ENCODE results near the gene CYP26B1.

CYP26B1 gene

DNA sequence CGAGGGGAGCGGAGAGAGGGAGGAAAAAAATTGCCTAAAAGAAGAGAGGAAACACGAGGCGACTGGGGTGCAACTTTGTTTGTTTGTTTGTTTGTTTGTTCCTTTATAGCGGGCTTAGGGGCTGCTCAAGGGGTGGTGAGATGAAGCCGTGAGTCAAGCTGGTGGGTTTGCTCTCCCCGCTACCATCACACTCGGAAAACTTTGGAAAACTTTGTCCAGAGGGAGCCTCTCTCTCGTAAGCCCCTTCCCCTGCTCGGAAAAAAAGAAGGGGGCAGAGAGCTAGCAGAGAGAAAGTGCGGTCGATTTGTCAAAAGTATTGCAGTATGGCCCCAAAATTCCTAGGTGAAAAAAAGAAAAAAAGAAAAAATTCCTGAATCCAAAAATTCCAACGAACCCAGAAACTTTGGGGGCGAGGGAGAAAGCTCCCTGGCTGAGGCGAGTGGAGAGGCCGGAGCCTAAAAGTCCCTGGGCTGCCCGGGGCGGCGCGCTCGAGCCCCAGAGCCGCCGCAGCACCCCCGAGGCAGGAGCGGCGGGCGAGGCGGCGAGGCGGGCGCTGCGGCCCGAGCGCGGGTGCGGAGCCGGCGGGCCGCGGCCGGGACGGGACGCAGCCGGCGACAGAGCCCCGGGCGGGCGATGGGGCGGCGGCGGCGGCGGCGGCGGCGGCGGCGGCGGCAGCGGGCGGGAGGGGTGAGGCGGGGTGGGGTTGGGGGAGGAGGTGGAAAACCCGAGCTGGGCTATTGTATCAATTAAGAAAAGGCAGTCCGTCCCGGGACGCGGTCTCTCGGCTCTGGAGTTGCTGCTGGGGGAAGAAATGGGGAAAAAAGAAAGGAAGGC lies 558 bp upstream of the CYP26B1 start:
- TF ChIP-seq, protein P1, sequence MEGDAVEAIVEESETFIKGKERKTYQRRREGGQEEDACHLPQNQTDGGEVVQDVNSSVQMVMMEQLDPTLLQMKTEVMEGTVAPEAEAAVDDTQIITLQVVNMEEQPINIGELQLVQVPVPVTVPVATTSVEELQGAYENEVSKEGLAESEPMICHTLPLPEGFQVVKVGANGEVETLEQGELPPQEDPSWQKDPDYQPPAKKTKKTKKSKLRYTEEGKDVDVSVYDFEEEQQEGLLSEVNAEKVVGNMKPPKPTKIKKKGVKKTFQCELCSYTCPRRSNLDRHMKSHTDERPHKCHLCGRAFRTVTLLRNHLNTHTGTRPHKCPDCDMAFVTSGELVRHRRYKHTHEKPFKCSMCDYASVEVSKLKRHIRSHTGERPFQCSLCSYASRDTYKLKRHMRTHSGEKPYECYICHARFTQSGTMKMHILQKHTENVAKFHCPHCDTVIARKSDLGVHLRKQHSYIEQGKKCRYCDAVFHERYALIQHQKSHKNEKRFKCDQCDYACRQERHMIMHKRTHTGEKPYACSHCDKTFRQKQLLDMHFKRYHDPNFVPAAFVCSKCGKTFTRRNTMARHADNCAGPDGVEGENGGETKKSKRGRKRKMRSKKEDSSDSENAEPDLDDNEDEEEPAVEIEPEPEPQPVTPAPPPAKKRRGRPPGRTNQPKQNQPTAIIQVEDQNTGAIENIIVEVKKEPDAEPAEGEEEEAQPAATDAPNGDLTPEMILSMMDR (IDR thresholded peaks at IDR 0.05; ENCODE audit: borderline replicate concordance, control extremely low read depth, extremely low read depth, insufficient read depth, missing control alignments), result no peak
- peak; percentile 47 for DNase-seq (ENCODE audit: low spot score)
- in situ Hi-C loops (cut with MboI; ENCODE audit: low sequenced_read_pairs, unreplicated experiment), result loop anchor here (25.0 kb wide), 1 partner anchor 611 kb away; no protein-coding TSS in a partner anchor

DNA sequence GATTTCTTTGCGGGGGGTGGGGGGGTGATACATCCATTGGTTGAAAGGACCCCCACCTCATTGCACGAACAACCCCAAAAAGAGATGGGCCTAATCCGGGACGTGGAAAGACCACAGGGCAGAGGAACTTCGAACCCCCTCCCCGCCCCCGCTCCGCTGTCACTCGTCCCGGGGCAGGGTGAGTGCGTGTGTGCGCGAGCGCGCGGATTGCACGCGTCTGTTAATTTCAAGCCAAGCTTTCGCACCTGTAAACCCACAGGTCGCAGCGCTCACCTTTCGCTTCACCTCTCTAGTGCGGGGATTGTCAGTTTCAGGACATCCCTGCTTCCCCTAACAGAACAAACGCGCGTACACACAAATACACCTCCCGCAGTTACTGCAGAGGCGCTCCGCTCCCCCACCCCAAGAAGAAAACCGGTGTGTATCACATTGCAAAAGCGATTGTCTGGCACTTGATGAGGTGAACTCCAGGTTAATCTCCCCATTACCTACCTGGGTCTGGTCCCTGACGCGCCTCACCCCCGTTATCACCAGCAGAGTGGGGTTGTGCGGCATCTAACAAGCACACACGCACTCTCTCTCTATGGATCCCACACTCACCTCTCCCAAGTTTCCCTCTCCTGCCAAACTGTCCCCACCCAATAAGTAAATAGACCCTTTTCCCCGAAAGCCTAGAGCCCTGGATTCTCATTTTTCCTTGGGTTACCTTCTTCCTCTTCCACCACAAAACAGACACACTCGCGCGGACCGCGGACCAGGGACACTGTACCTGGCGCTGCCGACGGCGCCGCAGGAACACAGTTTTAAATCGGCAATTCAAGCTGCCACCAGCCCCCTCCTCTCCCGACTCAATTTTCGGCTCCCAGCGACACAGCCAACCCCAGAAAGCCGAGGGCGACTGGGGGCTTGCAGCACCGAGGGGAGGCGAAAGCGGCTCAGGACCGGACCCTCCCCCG lies 1.0 kb downstream of the CYP26B1 start:
- TF ChIP-seq, protein P1 (IDR thresholded peaks at IDR 0.05; ENCODE audit: borderline replicate concordance, control extremely low read depth, extremely low read depth, insufficient read depth, missing control alignments), result no peak
- in situ Hi-C loops (cut with MboI; ENCODE audit: low sequenced_read_pairs, unreplicated experiment), result loop anchor here (25.0 kb wide), 1 partner anchor 609 kb away; no protein-coding TSS in a partner anchor
- peak; percentile 43 for DNase-seq (ENCODE audit: low spot score)

DNA sequence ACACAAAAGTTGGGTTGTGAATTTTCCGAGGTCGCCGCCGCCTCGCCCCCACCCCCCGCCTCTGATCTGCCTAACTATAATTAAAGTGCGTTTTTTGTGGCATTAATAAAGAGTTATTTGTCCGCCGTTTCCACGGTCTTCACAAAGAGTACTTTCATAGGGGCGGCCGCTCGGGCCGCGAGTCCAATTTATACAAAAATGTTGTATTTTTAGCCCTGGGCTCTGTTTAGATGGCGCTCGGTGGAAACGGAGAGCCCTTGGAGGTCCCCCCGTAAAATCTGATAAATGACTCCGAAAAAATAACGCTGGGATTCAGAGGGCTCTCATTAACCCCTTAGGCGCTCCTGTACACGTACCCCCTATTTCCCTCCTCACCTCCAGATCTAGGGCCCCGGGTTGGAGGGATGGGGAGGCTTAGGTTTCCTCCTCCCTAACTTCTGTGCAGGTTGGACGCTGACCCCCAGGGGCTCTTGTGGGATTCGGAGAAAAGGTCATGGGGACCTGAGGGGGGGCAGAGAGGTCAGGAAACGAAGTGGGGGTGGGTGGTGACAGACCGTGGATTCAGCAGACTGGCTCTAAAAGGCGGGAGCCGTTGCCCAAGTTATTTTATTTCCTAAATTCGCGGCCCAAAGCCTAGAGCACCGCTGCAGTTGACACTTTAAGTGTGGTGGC lies 1.9 kb downstream of the CYP26B1 start:
- TF ChIP-seq, protein P1 (IDR thresholded peaks at IDR 0.05; ENCODE audit: borderline replicate concordance, control extremely low read depth, extremely low read depth, insufficient read depth, missing control alignments), result no peak
- DNase-seq (ENCODE audit: low spot score), result no peak
- in situ Hi-C loops (cut with MboI; ENCODE audit: low sequenced_read_pairs, unreplicated experiment), result loop anchor here (25.0 kb wide), 1 partner anchor 608 kb away; no protein-coding TSS in a partner anchor

DNA sequence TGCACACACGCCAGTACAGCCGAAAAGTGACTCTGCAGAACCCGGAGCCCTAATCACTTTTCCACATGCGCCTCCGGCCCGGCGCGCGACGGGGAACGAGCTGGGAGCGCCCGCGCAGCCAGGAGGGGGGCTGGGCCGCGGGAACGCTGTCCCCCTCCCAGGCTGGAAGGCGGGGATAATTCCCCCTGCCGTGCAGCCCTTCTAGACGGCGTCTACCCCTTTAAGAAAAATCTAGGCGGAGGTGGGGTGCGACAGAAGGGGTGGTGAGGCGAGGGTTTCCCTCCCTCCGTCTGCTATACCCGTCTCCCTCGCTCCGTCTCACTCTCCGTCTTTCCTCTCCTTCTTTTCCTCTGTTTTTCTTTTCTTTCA lies 2.4 kb downstream of the CYP26B1 start:
- TF ChIP-seq, protein P1 (IDR thresholded peaks at IDR 0.05; ENCODE audit: borderline replicate concordance, control extremely low read depth, extremely low read depth, insufficient read depth, missing control alignments), result no peak
- in situ Hi-C loops (cut with MboI; ENCODE audit: low sequenced_read_pairs, unreplicated experiment), result loop anchor here (25.0 kb wide), 1 partner anchor 608 kb away; no protein-coding TSS in a partner anchor
- DNase-seq (ENCODE audit: low spot score), result no peak

DNA sequence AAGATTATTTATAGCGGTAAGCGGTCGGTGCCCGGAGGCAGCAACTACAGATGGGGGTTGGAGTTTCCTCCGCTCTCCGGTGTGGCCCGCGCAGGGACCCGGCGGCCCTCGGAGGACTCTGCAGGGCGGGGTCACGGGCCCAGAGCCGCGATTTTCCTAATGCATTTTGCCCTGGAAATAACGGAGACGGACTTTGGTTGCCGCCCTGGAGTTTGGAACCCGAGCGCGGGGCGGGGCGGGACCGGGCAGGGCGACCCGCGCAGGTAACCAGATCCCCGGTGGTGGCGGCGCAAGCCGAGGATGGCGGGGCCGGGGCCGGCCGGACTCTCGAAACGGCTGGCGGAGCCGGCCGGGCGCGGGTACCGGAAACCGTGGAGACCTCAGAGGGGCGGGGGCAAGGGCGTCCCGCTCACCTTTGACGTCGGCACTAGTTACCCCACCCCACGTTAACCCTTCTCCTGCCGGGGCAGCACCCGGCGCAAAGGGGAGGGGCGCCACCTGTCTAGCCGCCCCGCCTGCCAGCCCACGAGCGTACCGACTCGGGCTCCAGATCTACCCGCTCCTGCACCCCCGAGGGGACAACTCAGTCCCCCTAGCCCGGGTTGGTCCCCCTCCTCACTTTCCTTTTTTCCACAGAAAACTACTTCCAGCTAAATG lies 2.9 kb downstream of the CYP26B1 start:
- in situ Hi-C loops (cut with MboI; ENCODE audit: low sequenced_read_pairs, unreplicated experiment), result loop anchor here (25.0 kb wide), 1 partner anchor 607 kb away; no protein-coding TSS in a partner anchor
- peak; percentile 45 for DNase-seq (ENCODE audit: low spot score)
- TF ChIP-seq, protein P1 (IDR thresholded peaks at IDR 0.05; ENCODE audit: borderline replicate concordance, control extremely low read depth, extremely low read depth, insufficient read depth, missing control alignments), result no peak
